H1 (cell line): ENCODE measurements around the gene FNDC11. TPM values are rescaled to one million over a fixed set of nuclear protein-coding genes. Genes with fewer than 3 reads are reported as not detected.

Source experiments
- polyA plus RNA-seq, 7 experiments: library from polyadenylated mRNA; depleted of rRNA in 3 of 7; stranded (reverse) in 5 of 7; unstranded in 2 of 7; fragments of >200 nt in 5 of 7; fragments of 200-250 nt in 2 of 7; gene quantifications; 1 replicate in 5 of 7; 2 replicates in 1 of 7; 4 replicates in 1 of 7; pipeline versions ENCODE4 v1.2.1 to v1.2.3, GENCODE V29; 2011 to 2013; ENCODE audit warnings: missing spikeins in 2 of 7, mixed read lengths in 2 of 7
- total RNA-seq: library from RNA; stranded (reverse); fragmentation: NEBNext Ultra II Directional; extraction: Animal tissue kit (Norgen Biotek cat#: 25700); gene quantifications from 2 replicates; pipeline ENCODE4 v1.2.1, GENCODE V29; 2021
- TF ChIP-seq, protein P1 (sequence below): fragments of 300-600 bp; sonication (generic); IDR thresholded peaks from 2 replicates; pipeline ENCODE4 v1.7.1; 2012; ENCODE audit warnings: low read length, moderate library complexity, mild to moderate bottlenecking, inconsistent platforms; ENCODE audit not compliant: insufficient replicate concordance

Gene FNDC11
- total and polyA plus RNA-seq, 2 of the 8 experiments (the other 6 are each of a cell fraction or from before 2014, with no cell fraction given): 2.6 to 8.8 TPM

DNA sequence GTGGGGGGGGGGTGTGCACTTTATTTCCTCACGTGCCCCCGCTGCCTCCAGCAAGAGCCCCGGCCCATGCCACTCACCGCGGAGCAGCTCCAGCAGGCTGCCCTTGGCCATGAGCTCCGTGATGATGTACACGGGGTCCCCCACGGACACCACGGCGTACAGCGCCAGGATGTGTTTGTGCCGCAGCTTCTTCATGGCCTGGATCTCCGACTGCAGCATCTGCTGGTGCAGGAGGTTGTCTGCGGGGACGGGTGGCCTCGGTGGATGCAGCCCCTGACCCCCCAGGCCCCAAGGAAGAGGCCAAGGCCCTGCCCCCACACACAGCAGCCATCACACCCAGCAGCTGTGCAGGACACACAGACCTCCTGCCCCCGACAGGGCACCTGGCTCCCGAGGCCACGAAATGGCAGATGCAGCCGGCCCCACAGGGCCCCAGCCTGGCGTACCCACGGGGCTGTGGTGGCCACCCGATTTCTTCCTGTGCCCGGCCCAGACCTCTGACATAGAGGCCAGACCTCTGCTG lies 21.4 kb upstream of the FNDC11 start (continued):
- TF ChIP-seq, protein P1, sequence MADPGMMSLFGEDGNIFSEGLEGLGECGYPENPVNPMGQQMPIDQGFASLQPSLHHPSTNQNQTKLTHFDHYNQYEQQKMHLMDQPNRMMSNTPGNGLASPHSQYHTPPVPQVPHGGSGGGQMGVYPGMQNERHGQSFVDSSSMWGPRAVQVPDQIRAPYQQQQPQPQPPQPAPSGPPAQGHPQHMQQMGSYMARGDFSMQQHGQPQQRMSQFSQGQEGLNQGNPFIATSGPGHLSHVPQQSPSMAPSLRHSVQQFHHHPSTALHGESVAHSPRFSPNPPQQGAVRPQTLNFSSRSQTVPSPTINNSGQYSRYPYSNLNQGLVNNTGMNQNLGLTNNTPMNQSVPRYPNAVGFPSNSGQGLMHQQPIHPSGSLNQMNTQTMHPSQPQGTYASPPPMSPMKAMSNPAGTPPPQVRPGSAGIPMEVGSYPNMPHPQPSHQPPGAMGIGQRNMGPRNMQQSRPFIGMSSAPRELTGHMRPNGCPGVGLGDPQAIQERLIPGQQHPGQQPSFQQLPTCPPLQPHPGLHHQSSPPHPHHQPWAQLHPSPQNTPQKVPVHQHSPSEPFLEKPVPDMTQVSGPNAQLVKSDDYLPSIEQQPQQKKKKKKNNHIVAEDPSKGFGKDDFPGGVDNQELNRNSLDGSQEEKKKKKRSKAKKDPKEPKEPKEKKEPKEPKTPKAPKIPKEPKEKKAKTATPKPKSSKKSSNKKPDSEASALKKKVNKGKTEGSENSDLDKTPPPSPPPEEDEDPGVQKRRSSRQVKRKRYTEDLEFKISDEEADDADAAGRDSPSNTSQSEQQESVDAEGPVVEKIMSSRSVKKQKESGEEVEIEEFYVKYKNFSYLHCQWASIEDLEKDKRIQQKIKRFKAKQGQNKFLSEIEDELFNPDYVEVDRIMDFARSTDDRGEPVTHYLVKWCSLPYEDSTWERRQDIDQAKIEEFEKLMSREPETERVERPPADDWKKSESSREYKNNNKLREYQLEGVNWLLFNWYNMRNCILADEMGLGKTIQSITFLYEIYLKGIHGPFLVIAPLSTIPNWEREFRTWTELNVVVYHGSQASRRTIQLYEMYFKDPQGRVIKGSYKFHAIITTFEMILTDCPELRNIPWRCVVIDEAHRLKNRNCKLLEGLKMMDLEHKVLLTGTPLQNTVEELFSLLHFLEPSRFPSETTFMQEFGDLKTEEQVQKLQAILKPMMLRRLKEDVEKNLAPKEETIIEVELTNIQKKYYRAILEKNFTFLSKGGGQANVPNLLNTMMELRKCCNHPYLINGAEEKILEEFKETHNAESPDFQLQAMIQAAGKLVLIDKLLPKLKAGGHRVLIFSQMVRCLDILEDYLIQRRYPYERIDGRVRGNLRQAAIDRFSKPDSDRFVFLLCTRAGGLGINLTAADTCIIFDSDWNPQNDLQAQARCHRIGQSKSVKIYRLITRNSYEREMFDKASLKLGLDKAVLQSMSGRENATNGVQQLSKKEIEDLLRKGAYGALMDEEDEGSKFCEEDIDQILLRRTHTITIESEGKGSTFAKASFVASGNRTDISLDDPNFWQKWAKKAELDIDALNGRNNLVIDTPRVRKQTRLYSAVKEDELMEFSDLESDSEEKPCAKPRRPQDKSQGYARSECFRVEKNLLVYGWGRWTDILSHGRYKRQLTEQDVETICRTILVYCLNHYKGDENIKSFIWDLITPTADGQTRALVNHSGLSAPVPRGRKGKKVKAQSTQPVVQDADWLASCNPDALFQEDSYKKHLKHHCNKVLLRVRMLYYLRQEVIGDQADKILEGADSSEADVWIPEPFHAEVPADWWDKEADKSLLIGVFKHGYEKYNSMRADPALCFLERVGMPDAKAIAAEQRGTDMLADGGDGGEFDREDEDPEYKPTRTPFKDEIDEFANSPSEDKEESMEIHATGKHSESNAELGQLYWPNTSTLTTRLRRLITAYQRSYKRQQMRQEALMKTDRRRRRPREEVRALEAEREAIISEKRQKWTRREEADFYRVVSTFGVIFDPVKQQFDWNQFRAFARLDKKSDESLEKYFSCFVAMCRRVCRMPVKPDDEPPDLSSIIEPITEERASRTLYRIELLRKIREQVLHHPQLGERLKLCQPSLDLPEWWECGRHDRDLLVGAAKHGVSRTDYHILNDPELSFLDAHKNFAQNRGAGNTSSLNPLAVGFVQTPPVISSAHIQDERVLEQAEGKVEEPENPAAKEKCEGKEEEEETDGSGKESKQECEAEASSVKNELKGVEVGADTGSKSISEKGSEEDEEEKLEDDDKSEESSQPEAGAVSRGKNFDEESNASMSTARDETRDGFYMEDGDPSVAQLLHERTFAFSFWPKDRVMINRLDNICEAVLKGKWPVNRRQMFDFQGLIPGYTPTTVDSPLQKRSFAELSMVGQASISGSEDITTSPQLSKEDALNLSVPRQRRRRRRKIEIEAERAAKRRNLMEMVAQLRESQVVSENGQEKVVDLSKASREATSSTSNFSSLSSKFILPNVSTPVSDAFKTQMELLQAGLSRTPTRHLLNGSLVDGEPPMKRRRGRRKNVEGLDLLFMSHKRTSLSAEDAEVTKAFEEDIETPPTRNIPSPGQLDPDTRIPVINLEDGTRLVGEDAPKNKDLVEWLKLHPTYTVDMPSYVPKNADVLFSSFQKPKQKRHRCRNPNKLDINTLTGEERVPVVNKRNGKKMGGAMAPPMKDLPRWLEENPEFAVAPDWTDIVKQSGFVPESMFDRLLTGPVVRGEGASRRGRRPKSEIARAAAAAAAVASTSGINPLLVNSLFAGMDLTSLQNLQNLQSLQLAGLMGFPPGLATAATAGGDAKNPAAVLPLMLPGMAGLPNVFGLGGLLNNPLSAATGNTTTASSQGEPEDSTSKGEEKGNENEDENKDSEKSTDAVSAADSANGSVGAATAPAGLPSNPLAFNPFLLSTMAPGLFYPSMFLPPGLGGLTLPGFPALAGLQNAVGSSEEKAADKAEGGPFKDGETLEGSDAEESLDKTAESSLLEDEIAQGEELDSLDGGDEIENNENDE: no peak
